HepG2 (cell line): Measurements from ENCODE around the gene SERP1.

Source experiments
- CTCF ChIP-seq: sonication (generic); formaldehyde crosslinking; IDR thresholded peaks from 2 replicates; pipeline ENCODE4 v1.5.0; 2020; ENCODE audit warnings: mild to moderate bottlenecking, missing genetic modification reagents, moderate library complexity
- HOXA7 ChIP-seq: sonication (generic); formaldehyde crosslinking; IDR thresholded peaks from 2 replicates; pipeline ENCODE4 v1.8.1; 2022; ENCODE audit warnings: mild to moderate bottlenecking, missing genetic modification reagents, moderate library complexity
- IKZF4 ChIP-seq: sonication (generic); formaldehyde crosslinking; IDR thresholded peaks from 2 replicates; pipeline ENCODE4 v1.5.1; 2020; ENCODE audit warnings: borderline replicate concordance, mild to moderate bottlenecking, low read depth, missing genetic modification reagents; ENCODE audit errors: not compliant biosample characterization
- MAFK ChIP-seq, 2 experiments: IDR thresholded peaks in 1 of 2; conservative IDR thresholded peaks in 1 of 2; 2 replicates each; pipeline ENCODE4 v1.6.1; 2011; ENCODE audit warnings: improper control_type of control experiment in 2 of 2, low read length in 2 of 2
- PHF21A ChIP-seq: sonication (generic); formaldehyde crosslinking; IDR thresholded peaks from 2 replicates; pipeline ENCODE4 v1.5.0; 2020; ENCODE audit warnings: mild to moderate bottlenecking, missing genetic modification reagents
- ZNF274 ChIP-seq: sonication (generic); formaldehyde crosslinking; IDR thresholded peaks from 2 replicates; pipeline ENCODE4 v1.5.1; 2020; ENCODE audit warnings: mild to moderate bottlenecking, missing genetic modification reagents
- ZNF318 ChIP-seq: sonication (generic); formaldehyde crosslinking; IDR thresholded peaks from 2 replicates; pipeline ENCODE4 v1.4.0; 2020; ENCODE audit warnings: mild to moderate bottlenecking, missing genetic modification reagents
- ZNF644 ChIP-seq: IDR thresholded peaks from 2 replicates; pipeline ENCODE4 v1.6.1; 2016; ENCODE audit warnings: low read depth
- TF ChIP-seq, protein P1 (sequence below): sonication (generic); formaldehyde crosslinking; IDR thresholded peaks from 2 replicates; pipeline ENCODE4 v1.4.0; 2020; ENCODE audit warnings: missing genetic modification reagents

DNA sequence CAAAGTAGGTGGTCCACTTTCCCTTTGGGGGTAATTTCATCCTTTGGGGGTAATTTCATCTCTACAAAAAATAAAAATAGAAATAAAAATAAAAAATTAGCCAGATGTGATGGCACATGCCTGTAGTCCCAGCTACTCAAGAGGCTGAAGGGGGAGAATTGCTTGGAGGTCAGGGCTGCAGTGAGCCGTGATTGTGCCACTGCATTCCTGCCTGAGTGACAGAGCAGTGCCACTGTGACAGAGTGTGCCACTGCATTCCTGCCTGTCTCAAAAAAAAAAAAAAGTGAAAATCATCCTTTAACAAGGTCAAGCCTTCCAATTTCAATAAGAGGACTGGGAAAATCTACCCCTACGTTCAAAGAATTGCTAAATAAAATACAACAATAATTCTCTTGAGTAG lies 22.8 kb downstream of the SERP1 start:
- TF ChIP-seq CTCF (CRISPR knock-in tag) (no peak), PHF21A (CRISPR knock-in tag) (no peak), MAFK (conservative IDR thresholded peaks at IDR 0.05 in 1 of 2, IDR thresholded peaks at IDR 0.05 in 1 of 2; ENCODE audit: low read length in 2 of 2) (no peak), IKZF4 (CRISPR knock-in tag) (no peak), ZNF644 (CRISPR knock-in tag) (no peak), ZNF318 (CRISPR knock-in tag) (no peak), ZNF274 (CRISPR knock-in tag) (no peak), HOXA7 (CRISPR knock-in tag) (no peak)
- TF ChIP-seq, protein P1, sequence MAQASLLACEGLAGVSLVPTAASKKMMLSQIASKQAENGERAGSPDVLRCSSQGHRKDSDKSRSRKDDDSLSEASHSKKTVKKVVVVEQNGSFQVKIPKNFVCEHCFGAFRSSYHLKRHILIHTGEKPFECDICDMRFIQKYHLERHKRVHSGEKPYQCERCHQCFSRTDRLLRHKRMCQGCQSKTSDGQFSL (CRISPR knock-in tag) = no peak
